B cell (primary cell): Measurements from ENCODE around the gene ZNF609.

Source experiments
- CTCF ChIP-seq: fragments of 200-600 bp; IDR thresholded peaks from one replicate; pipeline ENCODE4 v1.8.0; 2022; ENCODE audit warnings: antibody characterized with exemption, mild to moderate bottlenecking
- EZH2 ChIP-seq: IDR thresholded peaks from 2 replicates; pipeline ENCODE4 v1.6.1; 2012; ENCODE audit warnings: borderline replicate concordance, low read depth, mild to moderate bottlenecking, moderate library complexity, low read length; ENCODE audit not compliant: insufficient read depth, poor library complexity, severe bottlenecking

- TF ChIP-seq CTCF: no peak
- no peak for TF ChIP-seq EZH2
Measured at GRCh38 chr15:64513823-64514222, 53.4 kb downstream of the ZNF609 start.
